ENCODE data around the gene MACIR.

MACIR gene

DNA sequence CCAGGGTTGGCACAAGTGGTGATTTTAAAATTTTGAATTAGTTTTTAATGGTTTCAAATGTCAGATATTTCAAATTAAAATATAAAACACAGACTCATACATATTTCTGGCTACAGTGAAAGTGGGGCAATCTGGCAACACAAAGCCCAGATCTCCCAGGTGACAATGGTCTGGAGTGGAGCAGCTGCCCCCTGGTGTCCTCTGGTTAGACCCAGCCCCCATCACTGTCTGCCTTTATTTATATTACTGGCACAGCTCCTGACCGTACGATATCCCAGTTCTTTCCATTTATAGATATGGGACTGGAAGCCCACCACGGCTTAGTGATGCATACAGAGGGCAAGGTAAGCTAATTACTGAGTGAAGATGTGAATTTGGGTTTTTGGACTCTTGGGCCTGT is 37.3 kb downstream of the MACIR start:
- Histone ChIP-seq H3K4me3 (ENCODE audit: severe bottlenecking) (no peak overlapping the region), H3K4me1 (ENCODE audit: insufficient read depth, poor library complexity, severe bottlenecking) (no peaks in the 10 kb centered on the region), H3K27me3 (ENCODE audit: insufficient read depth, poor library complexity, severe bottlenecking) (no peaks in the 10 kb centered on the region), H3K27ac (ENCODE audit: poor library complexity, severe bottlenecking) (no peak overlapping the region), H3K9me3 (ENCODE audit: severe bottlenecking) (no peaks in the 10 kb centered on the region), H3K36me3 (ENCODE audit: low read depth) (no peaks in the 10 kb centered on the region)
- TF ChIP-seq, protein P1, sequence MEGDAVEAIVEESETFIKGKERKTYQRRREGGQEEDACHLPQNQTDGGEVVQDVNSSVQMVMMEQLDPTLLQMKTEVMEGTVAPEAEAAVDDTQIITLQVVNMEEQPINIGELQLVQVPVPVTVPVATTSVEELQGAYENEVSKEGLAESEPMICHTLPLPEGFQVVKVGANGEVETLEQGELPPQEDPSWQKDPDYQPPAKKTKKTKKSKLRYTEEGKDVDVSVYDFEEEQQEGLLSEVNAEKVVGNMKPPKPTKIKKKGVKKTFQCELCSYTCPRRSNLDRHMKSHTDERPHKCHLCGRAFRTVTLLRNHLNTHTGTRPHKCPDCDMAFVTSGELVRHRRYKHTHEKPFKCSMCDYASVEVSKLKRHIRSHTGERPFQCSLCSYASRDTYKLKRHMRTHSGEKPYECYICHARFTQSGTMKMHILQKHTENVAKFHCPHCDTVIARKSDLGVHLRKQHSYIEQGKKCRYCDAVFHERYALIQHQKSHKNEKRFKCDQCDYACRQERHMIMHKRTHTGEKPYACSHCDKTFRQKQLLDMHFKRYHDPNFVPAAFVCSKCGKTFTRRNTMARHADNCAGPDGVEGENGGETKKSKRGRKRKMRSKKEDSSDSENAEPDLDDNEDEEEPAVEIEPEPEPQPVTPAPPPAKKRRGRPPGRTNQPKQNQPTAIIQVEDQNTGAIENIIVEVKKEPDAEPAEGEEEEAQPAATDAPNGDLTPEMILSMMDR (IDR thresholded peaks at IDR 0.05; ENCODE audit: poor library complexity, severe bottlenecking) = no peak
- no peak for ATAC-seq (ENCODE audit: low read depth)
- DNase-seq (ENCODE audit: low spot score) = no peak

DNA sequence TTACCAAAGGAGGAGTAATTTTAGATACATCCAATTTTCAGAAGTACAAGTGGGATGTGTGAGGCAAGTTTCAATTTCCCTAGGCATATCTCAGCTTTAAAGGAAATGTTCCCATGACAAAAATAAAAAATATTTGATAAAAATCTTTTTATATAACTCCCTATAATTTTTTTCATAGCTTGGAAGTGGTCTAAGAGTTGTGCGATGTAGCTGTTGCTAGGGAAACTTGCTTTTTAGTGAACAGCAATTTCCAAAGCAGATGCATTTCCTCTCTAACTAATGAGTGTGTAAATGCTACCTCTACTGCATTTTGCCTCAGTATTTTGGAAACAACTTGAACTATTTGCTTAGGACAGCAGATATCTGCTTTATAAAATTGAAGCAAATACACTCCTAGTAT is 39.6 kb downstream of the MACIR start:
- ATAC-seq (ENCODE audit: low read depth) (no peak), DNase-seq (ENCODE audit: low spot score) (no peak)
- H3K27me3 ChIP-seq (ENCODE audit: insufficient read depth, poor library complexity, severe bottlenecking) = no peaks in the 10 kb centered on the region
- no peak overlapping the region for H3K27ac ChIP-seq (ENCODE audit: poor library complexity, severe bottlenecking)
- TF ChIP-seq, protein P1 (IDR thresholded peaks at IDR 0.05; ENCODE audit: poor library complexity, severe bottlenecking) = no peak
- no peaks in the 10 kb centered on the region for H3K9me3 ChIP-seq (ENCODE audit: severe bottlenecking)
- no peak overlapping the region for H3K4me3 ChIP-seq (ENCODE audit: severe bottlenecking)
- H3K4me1 ChIP-seq (ENCODE audit: insufficient read depth, poor library complexity, severe bottlenecking) = no peaks in the 10 kb centered on the region
- H3K36me3 ChIP-seq (ENCODE audit: low read depth) = no peaks in the 10 kb centered on the region

DNA sequence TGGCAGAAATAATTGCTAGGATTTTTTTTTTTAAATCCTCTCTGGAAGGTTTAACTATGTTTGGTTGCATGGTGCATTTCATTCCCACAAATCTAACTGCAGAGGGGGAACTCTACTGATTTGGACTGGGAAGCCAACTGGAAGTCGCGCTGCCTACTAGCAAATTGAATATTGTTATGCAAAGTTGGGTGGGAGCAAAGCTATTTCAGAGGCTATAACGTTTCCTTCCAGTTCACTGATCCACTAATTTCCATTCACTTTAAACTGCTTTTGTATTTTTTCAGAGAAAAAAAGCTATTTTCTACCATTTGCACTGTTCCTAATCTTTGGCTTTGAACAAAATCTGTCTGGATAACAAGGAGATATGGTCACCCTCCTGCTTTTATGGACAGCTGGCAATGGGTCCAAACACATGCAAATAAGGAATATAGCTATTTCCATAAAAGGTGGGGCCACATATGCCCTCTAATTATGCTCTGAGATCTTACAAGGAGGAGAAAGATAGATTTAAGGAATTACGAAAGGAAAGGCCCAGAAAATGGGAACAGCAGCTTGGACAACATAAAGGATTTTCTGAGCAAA is 40.1 kb downstream of the MACIR start:
- no peak for DNase-seq (ENCODE audit: low spot score)
- Histone ChIP-seq H3K4me1 (ENCODE audit: insufficient read depth, poor library complexity, severe bottlenecking) (no peaks in the 10 kb centered on the region), H3K36me3 (ENCODE audit: low read depth) (no peaks in the 10 kb centered on the region), H3K27me3 (ENCODE audit: insufficient read depth, poor library complexity, severe bottlenecking) (no peaks in the 10 kb centered on the region), H3K4me3 (ENCODE audit: severe bottlenecking) (no peak overlapping the region), H3K27ac (ENCODE audit: poor library complexity, severe bottlenecking) (no peak overlapping the region), H3K9me3 (ENCODE audit: severe bottlenecking) (no peaks in the 10 kb centered on the region)
- TF ChIP-seq, protein P1 (IDR thresholded peaks at IDR 0.05; ENCODE audit: poor library complexity, severe bottlenecking) = no peak
- no peak for ATAC-seq (ENCODE audit: low read depth)

DNA sequence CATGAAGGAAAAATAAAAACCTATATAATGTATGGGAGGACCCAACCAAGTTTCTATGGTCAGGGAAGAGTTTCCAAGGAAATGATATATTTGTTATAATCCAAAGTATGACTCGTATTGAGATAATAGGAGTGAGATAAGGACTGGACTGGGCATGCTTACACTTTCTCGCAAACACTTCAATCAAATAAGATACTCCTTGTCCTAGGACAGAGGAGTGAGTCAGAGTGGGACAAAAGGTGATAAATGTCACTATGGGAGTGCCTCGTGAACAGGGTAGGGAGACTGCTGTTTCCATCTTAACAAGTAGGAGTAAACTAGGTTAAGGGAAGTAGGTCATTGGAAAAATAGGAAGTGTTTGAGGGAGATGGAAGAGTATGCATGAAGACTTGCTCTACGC is 47.2 kb downstream of the MACIR start:
- Histone ChIP-seq H3K4me3 (ENCODE audit: severe bottlenecking) (no peak overlapping the region), H3K4me1 (ENCODE audit: insufficient read depth, poor library complexity, severe bottlenecking) (no peaks in the 10 kb centered on the region), H3K27me3 (ENCODE audit: insufficient read depth, poor library complexity, severe bottlenecking) (peaks cover 4% of the 10 kb centered on the region), H3K27ac (ENCODE audit: poor library complexity, severe bottlenecking) (no peak overlapping the region), H3K36me3 (ENCODE audit: low read depth) (no peaks in the 10 kb centered on the region), H3K9me3 (ENCODE audit: severe bottlenecking) (no peaks in the 10 kb centered on the region)
- TF ChIP-seq, protein P1 (IDR thresholded peaks at IDR 0.05; ENCODE audit: poor library complexity, severe bottlenecking) = no peak
- no peak for DNase-seq (ENCODE audit: low spot score)
- ATAC-seq (ENCODE audit: low read depth) = no peak

DNA sequence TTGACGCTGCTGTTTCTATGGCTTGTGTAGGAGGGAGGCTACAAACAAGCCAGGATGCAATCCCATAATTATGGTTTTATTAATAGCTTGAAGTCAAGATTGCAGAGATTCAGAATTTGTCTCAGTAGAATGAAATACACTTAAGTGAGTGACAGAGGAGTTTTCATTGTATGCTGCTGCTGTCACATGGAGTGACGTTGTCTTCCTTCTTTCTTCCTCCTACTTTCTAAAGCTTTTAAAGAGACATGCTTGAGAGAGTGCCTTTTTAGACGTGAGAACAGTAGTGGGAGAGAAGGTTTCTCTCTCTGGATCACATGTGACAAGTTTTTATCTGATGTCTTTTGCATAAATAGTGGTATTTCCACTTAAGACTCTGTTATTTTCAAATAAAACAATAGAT is 48.9 kb downstream of the MACIR start:
- H3K27me3 ChIP-seq (ENCODE audit: insufficient read depth, poor library complexity, severe bottlenecking) = peaks cover 6% of the 10 kb centered on the region
- no peaks in the 10 kb centered on the region for H3K36me3 ChIP-seq (ENCODE audit: low read depth)
- DNase-seq (ENCODE audit: low spot score) (no peak), ATAC-seq (ENCODE audit: low read depth) (no peak)
- TF ChIP-seq, protein P1 (IDR thresholded peaks at IDR 0.05; ENCODE audit: poor library complexity, severe bottlenecking) = no peak
- no peak overlapping the region for H3K27ac ChIP-seq (ENCODE audit: poor library complexity, severe bottlenecking)
- no peaks in the 10 kb centered on the region for H3K4me1 ChIP-seq (ENCODE audit: insufficient read depth, poor library complexity, severe bottlenecking)
- no peaks in the 10 kb centered on the region for H3K9me3 ChIP-seq (ENCODE audit: severe bottlenecking)
- H3K4me3 ChIP-seq (ENCODE audit: severe bottlenecking) = no peak overlapping the region

Measured in RWPE2 (cell line).